SH-SY5Y (cell line): ENCODE data around the gene SGK2.

Source experiments
- GATA2 ChIP-seq: IDR thresholded peaks from 2 replicates; pipeline ENCODE4 v1.6.1; 2011; ENCODE audit warnings: mild to moderate bottlenecking, low read depth, low read length
- GATA3 ChIP-seq: IDR thresholded peaks from 2 replicates; pipeline ENCODE4 v1.6.1; 2011; ENCODE audit warnings: low read depth, mild to moderate bottlenecking, low read length, moderate library complexity

Gene SGK2

DNA sequence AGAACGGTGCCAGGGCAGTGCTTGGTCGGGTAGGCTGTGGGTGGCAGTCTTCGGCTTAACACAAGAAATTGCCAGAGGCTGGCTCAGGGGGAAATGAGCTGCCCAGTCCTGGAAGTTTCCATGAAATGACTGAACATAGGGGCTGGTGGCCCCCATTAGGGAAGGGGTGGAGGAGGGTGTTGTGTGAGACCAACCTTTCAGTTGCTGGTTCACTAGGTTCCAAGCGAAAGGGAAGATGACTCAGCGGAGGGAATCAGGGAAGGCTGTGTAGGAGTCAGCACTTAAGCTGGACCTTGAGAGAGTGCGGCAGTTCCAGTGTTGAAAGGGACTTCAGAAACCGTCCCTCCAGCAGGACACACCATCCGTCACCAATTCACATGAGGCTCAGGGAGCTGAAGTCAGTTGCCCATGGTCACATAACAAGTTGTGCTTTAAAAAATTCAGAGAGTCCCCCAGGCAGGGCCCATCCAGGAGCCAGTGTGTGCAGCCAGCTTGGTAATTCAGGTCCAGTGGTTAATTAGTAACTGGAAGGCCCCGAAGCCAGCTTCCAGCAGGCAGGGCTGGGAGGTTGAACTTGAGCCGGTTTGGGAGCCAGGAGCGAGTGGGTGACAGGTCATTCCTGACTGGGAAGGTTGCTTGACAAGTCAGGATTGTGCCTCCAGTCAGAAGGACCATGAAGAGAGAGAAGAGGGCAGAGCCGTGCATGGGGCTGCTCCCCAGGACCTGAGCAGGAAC is at the start of gene SGK2:
TSS of gene SGK2 (plus strand) at position 616 of the 735 bp plus-strand sequence. CDS start 7,469 bp downstream, outside the sequence.
- TF ChIP-seq GATA3 (no peak), GATA2 (no peak)

DNA sequence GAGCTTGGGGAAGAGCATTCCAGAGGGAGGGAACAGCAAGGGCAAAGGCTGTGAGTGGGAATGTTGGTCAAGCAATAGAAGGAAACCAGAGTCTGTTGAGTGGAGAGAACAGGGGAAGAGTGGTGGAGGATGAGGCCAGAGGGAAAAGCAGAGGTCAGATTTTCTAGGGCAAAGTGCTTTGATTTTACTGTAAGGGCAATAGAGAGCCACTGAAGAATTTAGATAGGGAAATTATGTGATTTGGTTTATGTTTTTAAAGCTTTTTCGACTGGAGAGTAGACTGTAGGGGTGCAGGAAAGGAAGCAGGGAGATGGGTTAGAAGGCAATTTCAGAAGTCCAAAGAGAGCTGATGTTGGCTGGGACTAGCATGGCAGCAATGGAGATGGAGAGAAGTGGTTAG is 46.9 kb upstream of the SGK2 start:
- TF ChIP-seq GATA2 (no peak), GATA3 (no peak)

DNA sequence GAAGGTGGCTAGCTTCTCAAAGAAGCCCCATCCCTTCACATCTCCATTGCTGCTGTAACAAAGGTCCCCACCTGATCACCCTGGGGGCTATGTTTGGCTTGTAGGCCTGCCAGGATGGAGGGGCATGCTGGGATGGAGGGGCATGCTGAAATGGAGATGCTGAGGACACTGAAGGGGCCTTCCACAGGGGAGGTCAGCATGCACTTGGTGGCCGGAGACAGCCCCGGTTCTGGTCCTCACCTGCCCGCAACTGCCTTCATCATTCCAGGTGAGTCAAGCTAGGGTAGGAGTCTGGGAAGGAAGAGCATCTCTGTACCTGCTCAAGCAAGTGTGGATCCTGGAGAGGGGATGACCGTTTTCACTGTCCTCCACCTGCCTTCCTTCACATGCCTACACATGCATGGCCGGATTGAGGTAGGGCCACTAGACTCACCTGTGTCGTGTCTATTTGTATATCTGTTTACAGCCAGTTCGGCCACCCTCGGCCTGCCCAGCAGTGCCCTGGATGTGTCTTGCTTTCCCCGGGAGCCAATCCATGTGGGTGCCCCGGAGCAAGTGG is 45.4 kb upstream of the SGK2 start:
- TF ChIP-seq GATA3 = no peak
- TF ChIP-seq GATA2 = no peak

DNA sequence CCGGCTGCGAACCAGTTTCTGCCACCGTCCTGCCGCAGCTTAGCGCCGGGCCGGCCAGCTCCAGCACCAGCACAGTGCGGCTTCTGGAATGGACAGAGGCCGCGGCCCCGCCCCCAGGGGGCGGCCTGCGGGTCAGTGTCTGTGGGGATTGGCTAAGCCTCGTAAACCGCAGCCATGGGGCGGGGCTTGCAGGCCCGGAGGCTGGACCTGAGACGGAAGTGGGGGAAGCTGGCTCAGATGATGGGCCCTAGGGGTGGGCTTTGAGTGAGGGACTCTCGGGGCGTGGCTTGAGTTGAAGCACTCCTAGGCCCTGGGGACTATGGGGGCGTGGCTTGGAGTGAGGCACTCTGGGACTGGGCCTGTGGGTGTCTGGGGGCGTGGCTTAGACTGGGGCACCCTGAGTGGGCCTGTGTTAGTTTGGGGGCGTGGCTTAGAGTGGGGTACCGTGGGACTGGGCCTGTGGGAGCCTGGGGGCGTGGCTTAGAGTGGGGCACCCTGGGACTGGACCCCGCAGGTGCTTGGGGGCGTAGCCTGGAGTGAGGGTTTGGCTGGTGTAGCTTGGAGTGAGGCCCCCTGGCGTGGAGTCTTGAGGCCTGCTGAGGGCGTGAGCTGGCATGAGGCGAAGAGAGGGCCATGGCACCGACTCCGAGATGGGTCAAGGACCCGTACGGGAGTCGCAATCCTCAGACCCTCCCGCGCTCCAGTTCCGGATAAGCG is 44.7 kb upstream of the SGK2 start:
- TF ChIP-seq GATA2 (no peak), GATA3 (no peak)

DNA sequence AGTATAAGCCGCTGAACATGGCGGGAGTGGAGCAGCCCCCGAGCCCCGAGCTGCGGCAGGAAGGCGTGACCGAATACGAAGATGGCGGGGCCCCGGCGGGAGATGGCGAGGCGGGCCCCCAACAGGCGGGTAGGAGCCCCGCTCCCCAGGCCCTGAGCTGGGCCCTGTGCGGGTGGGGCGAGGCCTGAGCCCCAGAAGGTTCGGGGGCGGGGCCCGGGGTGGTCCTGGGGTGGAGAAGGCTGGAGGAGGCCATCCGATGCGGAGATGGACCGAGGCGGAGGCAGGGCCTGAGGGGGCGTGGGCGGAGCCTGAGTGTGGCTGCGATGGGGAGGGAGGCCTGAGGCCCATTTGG is 44.2 kb upstream of the SGK2 start:
- no peak for TF ChIP-seq GATA3
- TF ChIP-seq GATA2 = no peak

DNA sequence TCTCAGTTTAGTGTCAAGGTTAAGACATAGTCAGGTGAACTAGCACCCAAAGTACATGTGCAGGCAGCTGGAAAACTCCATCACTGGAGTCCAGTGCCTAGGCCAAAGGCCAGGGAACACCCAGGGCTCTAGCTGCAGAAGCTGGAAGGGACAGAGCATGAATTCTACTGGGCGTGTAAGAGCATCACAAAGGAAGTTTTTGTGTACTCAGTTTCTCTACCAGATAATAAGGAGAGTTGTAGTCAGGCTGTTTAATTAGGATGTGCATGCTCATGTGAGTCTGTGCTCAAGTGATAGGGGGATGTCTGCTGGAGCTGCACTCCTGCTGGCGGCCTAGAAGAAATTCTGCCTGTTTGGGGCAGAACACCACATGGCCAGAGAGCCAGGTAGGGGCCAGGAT is 43.2 kb upstream of the SGK2 start:
- no peak for TF ChIP-seq GATA3
- TF ChIP-seq GATA2 = no peak

DNA sequence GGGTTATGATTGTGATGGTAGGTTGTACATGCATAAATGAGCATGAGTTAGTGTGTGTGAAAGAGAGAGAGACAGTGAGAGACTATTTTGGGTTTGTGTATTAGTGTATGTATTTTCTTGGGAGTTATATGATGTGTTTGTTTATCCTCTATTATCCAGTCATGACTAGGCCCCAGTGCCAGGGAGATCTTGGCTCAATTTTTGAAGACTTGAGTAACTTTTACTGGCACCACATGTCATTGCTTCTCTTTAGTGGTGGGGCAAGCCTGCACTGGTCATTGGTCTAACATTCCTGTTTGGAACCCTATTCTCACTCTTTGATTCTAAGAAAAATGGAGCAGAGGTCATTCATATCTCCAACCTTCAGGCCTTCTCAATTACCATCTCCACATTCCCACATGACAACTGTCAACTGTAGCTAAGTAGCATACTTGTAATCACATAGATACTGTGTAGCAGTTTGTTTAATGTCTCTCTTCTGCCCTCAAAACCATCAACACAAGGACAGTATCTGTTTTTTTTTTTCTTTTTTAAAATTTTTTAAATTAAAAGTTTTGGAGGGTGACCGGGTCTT is 42.5 kb upstream of the SGK2 start:
- TF ChIP-seq GATA3 (no peak), GATA2 (no peak)

DNA sequence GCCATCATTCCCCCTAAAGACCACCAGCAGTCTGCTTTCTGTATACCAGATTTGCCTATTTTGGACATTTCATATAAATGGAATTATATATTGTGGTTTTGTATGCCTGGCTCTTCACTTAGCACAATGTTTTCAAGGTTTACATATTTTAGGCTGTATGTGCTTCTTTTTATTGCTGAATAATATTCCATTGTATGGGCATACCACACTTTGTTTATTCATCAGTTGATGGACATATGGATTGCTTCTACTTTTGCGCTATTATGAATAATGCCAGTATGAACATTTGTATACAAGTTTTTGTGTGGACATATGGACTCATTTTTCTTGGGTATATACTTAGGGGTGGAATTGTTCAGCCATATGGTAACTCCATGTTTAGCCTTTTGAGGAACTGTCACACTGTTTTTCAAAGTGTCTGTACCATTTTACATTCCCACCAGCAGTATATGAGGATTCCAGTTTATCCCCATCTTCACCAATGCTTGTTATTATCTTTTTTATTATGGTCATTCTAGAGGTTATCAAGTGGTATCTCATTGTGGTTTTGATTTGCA is 38.7 kb upstream of the SGK2 start:
- TF ChIP-seq GATA3 = no peak
- no peak for TF ChIP-seq GATA2

DNA sequence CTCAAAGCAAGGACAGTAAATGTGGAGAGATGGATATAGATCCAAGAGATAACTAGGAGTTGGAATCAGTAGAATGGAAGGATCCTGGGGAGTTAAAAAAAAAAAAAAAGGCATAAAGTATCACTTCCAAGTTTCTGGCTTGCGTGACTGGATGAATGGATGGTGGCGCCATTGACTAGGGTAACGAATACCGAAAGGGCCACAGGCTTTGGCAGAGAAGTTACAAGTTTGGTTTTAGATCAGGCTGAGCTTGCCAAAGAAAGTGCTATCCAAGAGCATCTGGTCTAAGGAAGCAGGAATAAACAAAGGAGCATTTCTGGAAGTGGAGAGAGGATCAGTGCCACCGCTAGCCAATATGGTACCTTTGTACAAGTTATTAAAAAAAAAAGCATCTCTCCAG is 33.8 kb upstream of the SGK2 start:
- TF ChIP-seq GATA2 = no peak
- no peak for TF ChIP-seq GATA3

DNA sequence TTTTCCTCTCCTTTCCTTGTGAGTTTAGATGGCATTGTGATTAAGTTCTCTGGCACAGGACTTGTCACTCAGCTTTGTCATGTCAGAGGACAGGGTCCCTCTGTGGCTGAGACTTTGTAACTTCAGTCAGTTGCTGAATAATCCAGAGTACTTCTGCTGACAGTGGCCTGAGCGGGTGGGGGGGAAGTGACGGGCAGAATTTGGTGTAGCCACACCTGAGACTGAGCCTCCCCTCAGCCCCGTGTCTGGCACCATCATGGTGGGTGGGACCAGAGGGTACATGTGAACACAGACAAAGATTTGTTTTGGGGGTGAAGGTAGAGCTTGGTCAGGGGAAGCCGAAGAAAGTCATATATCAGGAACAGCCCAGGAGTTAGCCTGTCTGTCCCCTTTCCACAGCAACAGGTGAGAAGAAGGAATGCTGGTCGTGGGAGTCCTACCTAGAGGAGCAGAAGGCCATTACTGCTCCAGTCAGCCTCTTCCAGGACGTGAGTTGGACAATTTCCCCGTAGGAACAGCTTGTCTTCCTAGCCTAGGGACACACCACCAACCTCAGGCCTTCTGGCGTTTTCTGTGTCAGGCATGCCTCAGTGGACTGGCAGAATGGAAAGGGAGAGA is 30.5 kb upstream of the SGK2 start:
- no peak for TF ChIP-seq GATA3
- no peak for TF ChIP-seq GATA2

DNA sequence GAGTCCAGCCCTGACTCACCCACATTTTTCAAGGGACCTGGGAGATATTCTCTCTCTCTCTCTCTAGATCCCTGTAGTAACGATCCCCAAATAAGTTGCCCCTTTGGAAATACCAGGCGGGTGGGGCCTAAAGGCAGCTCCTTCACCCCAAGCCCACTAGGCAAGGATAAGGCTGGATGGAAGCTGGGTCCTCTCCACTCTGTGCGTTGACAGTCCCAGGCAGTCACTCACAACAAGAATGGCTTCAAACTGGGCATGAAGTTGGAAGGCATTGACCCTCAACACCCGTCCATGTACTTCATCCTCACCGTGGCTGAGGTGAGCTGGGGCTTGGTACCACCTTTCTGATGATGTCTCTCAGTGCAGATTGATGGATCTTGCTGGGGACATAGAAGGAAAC is 29.8 kb upstream of the SGK2 start:
- TF ChIP-seq GATA3 = no peak
- TF ChIP-seq GATA2 = no peak

DNA sequence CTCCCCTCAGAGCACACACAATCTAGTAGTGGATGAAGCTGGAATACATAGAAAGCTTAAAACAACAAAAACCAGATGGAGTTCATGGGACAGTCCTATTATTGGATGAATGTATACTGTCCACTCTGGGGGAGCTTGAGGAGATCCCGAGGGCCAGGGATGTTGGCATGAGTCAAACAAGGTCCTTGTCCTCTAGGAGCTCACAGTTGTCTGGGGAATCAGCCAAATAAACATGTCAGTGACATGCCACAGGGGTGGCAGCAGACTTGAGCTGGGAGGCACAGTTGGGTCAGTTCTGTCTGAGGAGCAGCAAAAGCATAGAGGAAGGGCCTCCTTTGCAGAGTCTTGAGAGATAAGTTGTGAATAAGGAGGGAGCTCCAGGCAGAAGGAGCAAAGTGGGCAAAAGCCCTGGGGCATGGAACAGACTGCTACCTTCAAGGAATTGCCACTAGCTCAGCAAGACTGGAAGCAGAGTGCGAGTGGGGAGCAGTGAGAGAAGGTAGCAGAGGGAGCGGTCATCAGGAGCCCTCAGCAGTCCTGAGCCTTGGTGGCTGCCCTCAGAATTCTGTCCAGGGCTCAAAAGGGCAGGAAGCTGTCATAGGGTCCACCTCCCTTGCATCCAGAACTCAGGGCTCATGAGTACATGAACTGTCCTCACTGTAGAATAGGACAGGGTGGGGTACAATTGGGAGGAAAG is 29.2 kb upstream of the SGK2 start:
- TF ChIP-seq GATA3 (no peak), GATA2 (no peak)

DNA sequence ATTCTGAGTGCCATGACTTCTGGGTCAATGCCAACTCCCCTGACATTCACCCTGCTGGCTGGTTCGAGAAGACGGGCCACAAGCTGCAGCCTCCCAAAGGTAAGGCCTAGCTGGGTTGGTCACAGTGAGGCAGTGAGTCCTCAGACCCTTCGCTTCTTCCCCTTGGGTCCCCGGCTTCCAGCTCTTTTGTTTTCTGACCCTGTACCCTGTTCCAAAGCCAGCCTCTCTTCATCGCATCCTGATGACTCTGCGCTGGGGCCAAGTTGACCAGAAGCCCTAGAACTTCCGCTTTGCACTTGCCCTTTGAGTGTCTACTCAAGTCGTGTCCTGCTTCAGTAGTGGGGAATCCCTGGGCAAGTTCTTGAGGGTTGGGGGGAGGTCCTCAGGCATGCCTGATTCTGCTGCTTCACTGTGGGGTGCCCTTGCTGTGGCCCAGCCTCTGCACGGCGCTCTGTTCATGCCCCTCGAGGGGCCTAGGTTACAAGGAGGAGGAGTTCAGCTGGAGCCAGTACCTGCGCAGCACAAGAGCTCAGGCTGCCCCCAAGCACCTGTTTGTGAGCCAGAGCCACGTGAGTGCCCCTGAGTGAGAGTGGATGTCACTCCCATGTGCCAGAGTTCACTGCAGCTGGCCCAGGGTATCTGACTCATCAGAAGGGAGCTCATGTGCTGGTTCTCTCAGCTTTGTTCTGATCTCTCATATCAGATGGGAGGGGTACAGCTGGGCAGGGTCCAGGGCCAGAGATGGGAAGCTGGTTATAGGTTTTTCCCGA is 28.3 kb upstream of the SGK2 start:
- TF ChIP-seq GATA2 (no peak), GATA3 (no peak)

DNA sequence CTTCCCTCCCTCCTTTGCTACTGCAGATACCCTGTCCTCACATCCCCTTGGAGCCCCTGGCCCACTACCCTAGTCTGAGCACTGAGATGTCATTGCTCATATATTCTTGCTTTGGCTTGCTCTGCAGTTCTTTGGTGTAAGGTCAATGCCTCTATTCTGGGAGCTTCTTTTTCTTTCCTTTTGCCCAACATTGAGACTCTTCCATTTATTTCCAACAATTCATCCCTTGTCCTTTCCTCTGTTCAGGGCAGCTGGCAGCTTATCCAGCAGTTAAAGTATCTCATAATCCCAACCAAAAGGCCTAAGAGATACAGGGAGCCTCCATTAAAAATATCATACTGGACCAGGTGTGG is 27.8 kb upstream of the SGK2 start:
- no peak for TF ChIP-seq GATA2
- no peak for TF ChIP-seq GATA3
